ENCODE measurements around the gene DSC2.

DNA sequence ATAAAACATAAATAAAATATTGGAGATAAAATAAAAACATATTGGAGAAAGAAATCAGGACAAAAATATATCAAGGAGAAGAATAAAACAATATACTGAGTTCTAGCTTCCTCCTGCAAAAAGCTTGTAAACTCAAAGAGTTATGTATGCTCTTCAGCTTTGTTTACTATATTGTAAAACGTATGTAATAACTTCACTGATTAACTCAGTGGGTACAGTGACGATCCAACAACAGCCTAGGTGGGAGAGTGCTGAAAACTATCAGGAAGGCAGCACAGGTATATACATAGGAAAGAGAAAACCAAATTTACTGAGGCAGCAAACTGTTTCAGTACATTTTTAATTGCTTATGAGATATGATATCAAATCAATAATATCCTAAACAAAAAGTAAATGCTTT is 8.3 kb downstream of the DSC2 start:
- TF ChIP-seq SNAI2 (CRISPR knock-in tag; IDR thresholded peaks at IDR 0.05): no peak
- no peak for TF ChIP-seq CSDC2 (CRISPR knock-in tag; IDR thresholded peaks at IDR 0.05)
- no peak for TF ChIP-seq PATZ1 (CRISPR knock-in tag; IDR thresholded peaks at IDR 0.05; ENCODE audit: borderline replicate concordance)
- TF ChIP-seq, protein P1, sequence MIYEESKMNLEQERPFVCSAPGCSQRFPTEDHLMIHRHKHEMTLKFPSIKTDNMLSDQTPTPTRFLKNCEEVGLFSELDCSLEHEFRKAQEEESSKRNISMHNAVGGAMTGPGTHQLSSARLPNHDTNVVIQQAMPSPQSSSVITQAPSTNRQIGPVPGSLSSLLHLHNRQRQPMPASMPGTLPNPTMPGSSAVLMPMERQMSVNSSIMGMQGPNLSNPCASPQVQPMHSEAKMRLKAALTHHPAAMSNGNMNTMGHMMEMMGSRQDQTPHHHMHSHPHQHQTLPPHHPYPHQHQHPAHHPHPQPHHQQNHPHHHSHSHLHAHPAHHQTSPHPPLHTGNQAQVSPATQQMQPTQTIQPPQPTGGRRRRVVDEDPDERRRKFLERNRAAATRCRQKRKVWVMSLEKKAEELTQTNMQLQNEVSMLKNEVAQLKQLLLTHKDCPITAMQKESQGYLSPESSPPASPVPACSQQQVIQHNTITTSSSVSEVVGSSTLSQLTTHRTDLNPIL (CRISPR knock-in tag; IDR thresholded peaks at IDR 0.05; ENCODE audit: low read depth): no peak
- no peak for TF ChIP-seq PPARA (CRISPR knock-in tag; IDR thresholded peaks at IDR 0.05; ENCODE audit: borderline replicate concordance)
- no peak for TF ChIP-seq BACH2 (CRISPR knock-in tag; IDR thresholded peaks at IDR 0.05; ENCODE audit: borderline replicate concordance)
- no peak for TF ChIP-seq TOX (CRISPR knock-in tag; IDR thresholded peaks at IDR 0.05; ENCODE audit: borderline replicate concordance)
- TF ChIP-seq ZNF8 (CRISPR knock-in tag; IDR thresholded peaks at IDR 0.05): no peak
- TF ChIP-seq ARNTL (CRISPR knock-in tag; IDR thresholded peaks at IDR 0.05; ENCODE audit: borderline replicate concordance, low read depth): no peak
- TF ChIP-seq ISL1 (CRISPR knock-in tag; IDR thresholded peaks at IDR 0.05): no peak
- TF ChIP-seq ZFP30 (CRISPR knock-in tag; IDR thresholded peaks at IDR 0.05): no peak
- TF ChIP-seq ZC3H10 (CRISPR knock-in tag; IDR thresholded peaks at IDR 0.05): no peak
- no peak for TF ChIP-seq OSR1 (CRISPR knock-in tag; IDR thresholded peaks at IDR 0.05)
- no peak for TF ChIP-seq ZNF565 (CRISPR knock-in tag; conservative IDR thresholded peaks at IDR 0.05; ENCODE audit: low read depth)

Measured in SK-N-SH treated with all-trans-retinoic acid at 6 μM for 48 hours (cell line).